HG03521 (cell line): Measurements from ENCODE around the gene GABRA4.

Experiments used
- ATAC-seq: cut with Tn5 transposase; IDR thresholded peaks from one replicate; pipeline ENCODE4 v1.9.1; 2021; ENCODE audit warnings: mild to moderate bottlenecking, moderate library complexity; ENCODE audit not compliant: unreplicated experiment

GABRA4 gene

GRCh38 chr4:46933686-46934085, 59.7 kb downstream of the GABRA4 start:
- no peak for ATAC-seq

- peak; percentile 65 for ATAC-seq
Observed at GRCh38 chr4:46931981-46932380, 61.4 kb downstream of the GABRA4 start.

- no peak for ATAC-seq
Observed at GRCh38 chr4:46930891-46931290, 62.5 kb downstream of the GABRA4 start.

- no peak for ATAC-seq
Observed at GRCh38 chr4:46927201-46927600, 66.2 kb downstream of the GABRA4 start.

- ATAC-seq = no peak
Observed at GRCh38 chr4:46924789-46925529, 68.4 kb downstream of the GABRA4 start.

- no peak for ATAC-seq
Observed at GRCh38 chr4:46922205-46922604, 71.2 kb downstream of the GABRA4 start.

GRCh38 chr4:46909078-46909477, 84.3 kb downstream of the GABRA4 start, which contains the start of gene COX7B2:
Gene COX7B2, minus strand, starts transcription at chr4:46909245. Its CDS starts 174,053 bp downstream, at chr4:46735192.
- no peak for ATAC-seq

GRCh38 chr4:46908148-46908547, 85.2 kb downstream of the GABRA4 start:
- ATAC-seq = no peak

GRCh38 chr4:46900082-46900481, 93.3 kb downstream of the GABRA4 start:
- no peak for ATAC-seq

- ATAC-seq = no peak
Observed at GRCh38 chr4:46894826-46895225, 98.6 kb downstream of the GABRA4 start.

- no peak for ATAC-seq
Observed at GRCh38 chr4:46890056-46890455, 103.3 kb downstream of the GABRA4 start.

GRCh38 chr4:46889410-46889809, 104.0 kb downstream of the GABRA4 start:
- ATAC-seq = no peak

- no peak for ATAC-seq
Observed at GRCh38 chr4:46886711-46887110, 106.7 kb downstream of the GABRA4 start.

GRCh38 chr4:46878641-46879040, 114.7 kb downstream of the GABRA4 start:
- no peak for ATAC-seq

GRCh38 chr4:46874811-46875210, 118.6 kb downstream of the GABRA4 start:
- no peak for ATAC-seq

- ATAC-seq = no peak
Observed at GRCh38 chr4:46870411-46870810, 123.0 kb downstream of the GABRA4 start.
